KMS-11 (cell line): ENCODE data around the gene RBM25.

Experiments
- H2AFZ ChIP-seq: fragments of 200-600 bp; sonication (generic); 2 replicates; pipeline ENCODE4 v1.6.1; 2016; ENCODE audit warnings: antibody characterized with exemption, mixed run types, low read depth
- H3K27ac ChIP-seq: fragments of 200-600 bp; sonication (generic); 2 replicates; pipeline ENCODE4 v1.6.1; 2016; ENCODE audit warnings: mild to moderate bottlenecking, mixed run types
- H3K27me3 ChIP-seq: fragments of 200-600 bp; sonication (generic); 2 replicates; pipeline ENCODE4 v1.6.1; 2017; ENCODE audit warnings: mild to moderate bottlenecking, low read depth, mixed run types, moderate library complexity; ENCODE audit not compliant: insufficient read depth
- H3K36me3 ChIP-seq: fragments of 200-600 bp; sonication (generic); 2 replicates; pipeline ENCODE4 v1.6.1; 2017; ENCODE audit warnings: mild to moderate bottlenecking, mixed run types; ENCODE audit not compliant: insufficient read depth
- H3K4me1 ChIP-seq: fragments of 200-600 bp; sonication (generic); 2 replicates; pipeline ENCODE4 v1.6.1; 2016; ENCODE audit warnings: mild to moderate bottlenecking, low read depth, mixed run types; ENCODE audit not compliant: poor library complexity, severe bottlenecking
- H3K4me2 ChIP-seq: fragments of 200-600 bp; sonication (generic); 2 replicates; pipeline ENCODE4 v1.7.0; 2016; ENCODE audit warnings: mild to moderate bottlenecking, mixed run types
- H3K4me3 ChIP-seq: fragments of 200-600 bp; sonication (generic); IDR thresholded peaks from 2 replicates; pipeline ENCODE4 v1.6.1; 2017; ENCODE audit warnings: low read depth, low read length, mixed read lengths; ENCODE audit not compliant: insufficient read depth
- H3K79me2 ChIP-seq: fragments of 200-600 bp; sonication (generic); 2 replicates; pipeline ENCODE4 v1.6.1; 2016; ENCODE audit warnings: low read depth, mixed run types; ENCODE audit not compliant: insufficient read depth
- H3K9ac ChIP-seq: fragments of 200-600 bp; sonication (generic); 2 replicates; pipeline ENCODE4 v1.6.1; 2016; ENCODE audit warnings: mild to moderate bottlenecking, mixed run types
- H4K20me1 ChIP-seq: fragments of 200-600 bp; sonication (generic); 2 replicates; pipeline ENCODE4 v1.6.1; 2016; ENCODE audit warnings: mild to moderate bottlenecking, mixed run types; ENCODE audit not compliant: insufficient read depth
- TF ChIP-seq, protein P1 (sequence below): fragments of 200-600 bp; sonication (generic); conservative IDR thresholded peaks from 2 replicates; pipeline ENCODE4 v1.6.1; 2017; ENCODE audit warnings: low read depth, mild to moderate bottlenecking, antibody characterized with exemption, low read length, moderate library complexity, mixed read lengths

The RBM25 gene

DNA sequence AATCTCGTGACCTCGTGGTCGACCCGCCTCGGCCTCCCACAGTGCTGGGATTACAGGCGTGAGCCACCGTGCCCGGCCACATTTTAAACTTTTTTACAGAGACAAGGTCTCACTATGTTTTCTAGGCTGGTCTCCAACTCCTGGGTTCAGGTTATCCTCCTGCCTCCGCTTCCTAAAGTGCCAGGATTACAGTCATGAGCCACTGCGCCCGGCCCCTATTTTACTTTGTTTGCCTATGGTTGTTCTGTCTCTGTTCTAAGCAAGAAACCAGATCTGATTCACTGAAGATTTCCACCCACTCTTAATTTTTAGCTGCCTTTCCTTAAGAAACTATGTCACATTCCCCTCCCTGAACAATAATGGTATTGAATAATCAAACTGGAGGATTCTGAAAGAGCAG is 39.1 kb downstream of the RBM25 start:
- no peak overlapping the region for H3K27ac ChIP-seq
- H3K4me1 ChIP-seq: no peaks in the 10 kb centered on the region
- H3K4me3 ChIP-seq: no peak overlapping the region
- no peaks in the 10 kb centered on the region; the same call in 1 of the 2 replicates for H3K36me3 ChIP-seq
- H3K27me3 ChIP-seq: no peaks in the 10 kb centered on the region
- no peak overlapping the region for H2AFZ ChIP-seq
- H4K20me1 ChIP-seq: peaks cover 3% of the 10 kb centered on the region; the same call in 1 of the 2 replicates
- no peak overlapping the region for H3K9ac ChIP-seq
- H3K4me2 ChIP-seq: no peak overlapping the region
- TF ChIP-seq, protein P1, sequence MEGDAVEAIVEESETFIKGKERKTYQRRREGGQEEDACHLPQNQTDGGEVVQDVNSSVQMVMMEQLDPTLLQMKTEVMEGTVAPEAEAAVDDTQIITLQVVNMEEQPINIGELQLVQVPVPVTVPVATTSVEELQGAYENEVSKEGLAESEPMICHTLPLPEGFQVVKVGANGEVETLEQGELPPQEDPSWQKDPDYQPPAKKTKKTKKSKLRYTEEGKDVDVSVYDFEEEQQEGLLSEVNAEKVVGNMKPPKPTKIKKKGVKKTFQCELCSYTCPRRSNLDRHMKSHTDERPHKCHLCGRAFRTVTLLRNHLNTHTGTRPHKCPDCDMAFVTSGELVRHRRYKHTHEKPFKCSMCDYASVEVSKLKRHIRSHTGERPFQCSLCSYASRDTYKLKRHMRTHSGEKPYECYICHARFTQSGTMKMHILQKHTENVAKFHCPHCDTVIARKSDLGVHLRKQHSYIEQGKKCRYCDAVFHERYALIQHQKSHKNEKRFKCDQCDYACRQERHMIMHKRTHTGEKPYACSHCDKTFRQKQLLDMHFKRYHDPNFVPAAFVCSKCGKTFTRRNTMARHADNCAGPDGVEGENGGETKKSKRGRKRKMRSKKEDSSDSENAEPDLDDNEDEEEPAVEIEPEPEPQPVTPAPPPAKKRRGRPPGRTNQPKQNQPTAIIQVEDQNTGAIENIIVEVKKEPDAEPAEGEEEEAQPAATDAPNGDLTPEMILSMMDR: no peak
- peaks cover 12% of the 10 kb centered on the region; the same call in 1 of the 2 replicates for H3K79me2 ChIP-seq

DNA sequence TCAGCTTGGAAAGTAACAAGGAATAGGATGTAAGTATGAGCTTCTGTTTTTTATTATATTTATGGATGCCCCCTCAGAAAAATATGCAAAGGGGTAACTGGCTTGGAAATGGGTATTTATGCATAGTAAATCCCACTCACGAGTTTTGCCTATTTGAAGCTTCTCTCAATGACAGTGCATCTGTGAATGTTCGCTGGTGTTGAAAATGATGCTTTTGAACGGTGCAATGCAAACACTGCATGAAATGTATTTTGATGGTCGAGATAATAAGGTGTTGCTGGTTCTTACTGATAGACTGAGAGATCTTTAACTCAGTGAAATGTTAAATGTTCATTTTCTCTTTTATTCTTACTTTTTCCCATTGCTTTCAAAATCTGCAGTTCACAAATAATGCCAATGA is 42.0 kb downstream of the RBM25 start:
- H3K4me2 ChIP-seq: no peak overlapping the region
- H3K27me3 ChIP-seq: no peaks in the 10 kb centered on the region
- TF ChIP-seq, protein P1: no peak
- no peak overlapping the region for H3K9ac ChIP-seq
- H4K20me1 ChIP-seq: peaks cover 3% of the 10 kb centered on the region; the same call in 1 of the 2 replicates
- H3K4me3 ChIP-seq: no peak overlapping the region
- no peak overlapping the region for H3K27ac ChIP-seq
- no peaks in the 10 kb centered on the region for H3K4me1 ChIP-seq
- no peak overlapping the region for H2AFZ ChIP-seq
- H3K36me3 ChIP-seq: no peaks in the 10 kb centered on the region; the same call in 1 of the 2 replicates
- H3K79me2 ChIP-seq: no peaks in the 10 kb centered on the region

DNA sequence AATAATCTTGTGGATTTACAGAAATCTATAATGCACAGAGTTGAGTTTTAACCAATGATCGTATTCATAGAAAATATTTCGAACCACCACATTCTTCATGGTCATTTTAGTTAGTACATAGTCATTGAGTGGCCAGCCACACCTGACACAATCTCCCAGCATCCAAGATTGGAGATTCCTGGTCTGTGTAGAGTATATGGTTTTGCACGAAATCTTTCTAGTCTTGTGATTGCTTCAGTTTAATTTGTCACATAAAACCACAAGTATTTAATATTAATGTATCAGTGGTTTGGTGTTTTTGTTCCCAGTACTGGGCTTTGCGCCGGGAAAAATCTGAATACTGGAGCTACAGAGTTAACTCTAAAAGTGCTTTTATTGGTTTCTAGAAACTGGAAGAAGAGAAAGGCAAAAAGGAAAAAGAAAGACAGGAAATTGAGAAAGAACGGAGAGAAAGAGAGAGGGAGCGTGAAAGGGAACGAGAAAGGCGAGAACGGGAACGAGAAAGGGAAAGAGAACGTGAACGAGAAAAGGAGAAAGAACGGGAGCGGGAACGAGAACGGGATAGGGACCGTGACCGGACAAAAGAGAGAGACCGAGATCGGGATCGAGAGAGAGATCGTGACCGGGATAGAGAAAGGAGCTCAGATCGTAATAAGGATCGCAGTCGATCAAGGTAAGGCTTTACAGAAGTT is 44.6 kb downstream of the RBM25 start:
- H3K9ac ChIP-seq: no peak overlapping the region

DNA sequence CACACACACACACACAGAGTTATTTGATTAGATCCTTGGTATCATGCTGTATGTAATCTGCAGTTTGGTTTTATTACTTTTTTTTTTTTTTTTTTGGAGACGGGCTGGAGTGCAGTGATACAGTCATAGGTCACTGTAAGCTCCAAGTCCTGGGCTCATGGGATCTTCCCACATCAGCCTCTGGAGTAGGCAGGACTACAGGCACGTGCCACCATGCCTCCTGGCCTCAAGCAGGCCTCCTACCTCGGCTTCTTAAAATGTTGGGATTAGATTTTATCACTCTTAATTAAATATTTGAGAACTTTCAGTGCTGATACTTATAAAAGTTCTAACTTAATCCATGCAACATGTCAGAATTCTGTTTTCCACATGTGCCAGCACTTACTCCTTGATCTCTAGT is 46.7 kb downstream of the RBM25 start:
- Histone ChIP-seq H3K4me1 (no peaks in the 10 kb centered on the region), H3K79me2 (no peaks in the 10 kb centered on the region), H3K27ac (no peak overlapping the region), H3K27me3 (no peaks in the 10 kb centered on the region), H3K4me3 (no peak overlapping the region), H3K4me2 (no peak overlapping the region), H3K36me3 (no peaks in the 10 kb centered on the region; the same call in 1 of the 2 replicates), H4K20me1 (no peaks in the 10 kb centered on the region), H2AFZ (no peak overlapping the region), H3K9ac (no peak overlapping the region)
- TF ChIP-seq, protein P1: no peak

More for the DNA sequence above, 44.6 kb downstream of the RBM25 start:
- Histone ChIP-seq H3K4me2 (no peak overlapping the region), H3K27ac (no peak overlapping the region), H4K20me1 (no peaks in the 10 kb centered on the region), H3K79me2 (no peaks in the 10 kb centered on the region), H3K27me3 (no peaks in the 10 kb centered on the region), H3K4me1 (no peaks in the 10 kb centered on the region), H2AFZ (no peak overlapping the region), H3K36me3 (no peaks in the 10 kb centered on the region; the same call in 1 of the 2 replicates), H3K4me3 (no peak overlapping the region)
- TF ChIP-seq, protein P1: no peak
